H54 (cell line): Measurements from ENCODE around the gene RAB27A.
"Not testable (repeated sequence)": the region's sequence is repeated elsewhere in the genome, so short reads cannot be mapped to it uniquely, and the experiment has no call there.

Experiments used
- DNase-seq: peaks from one replicate; pipeline ENCODE4 v3.0.0; 2011; ENCODE audit warnings: low spot score, mixed read lengths; ENCODE audit not compliant: insufficient read length
- FAIRE-seq: peaks from 3 replicates; lab custom pipeline; 2011; peaks lifted over from hg19 to GRCh38; lab: Jason Lieb, UNC
- POLR2A ChIP-seq: IDR thresholded peaks from 2 replicates; pipeline ENCODE4 v1.6.1; 2011; ENCODE audit warnings: low read depth, mild to moderate bottlenecking, low read length

RAB27A gene

DNA sequence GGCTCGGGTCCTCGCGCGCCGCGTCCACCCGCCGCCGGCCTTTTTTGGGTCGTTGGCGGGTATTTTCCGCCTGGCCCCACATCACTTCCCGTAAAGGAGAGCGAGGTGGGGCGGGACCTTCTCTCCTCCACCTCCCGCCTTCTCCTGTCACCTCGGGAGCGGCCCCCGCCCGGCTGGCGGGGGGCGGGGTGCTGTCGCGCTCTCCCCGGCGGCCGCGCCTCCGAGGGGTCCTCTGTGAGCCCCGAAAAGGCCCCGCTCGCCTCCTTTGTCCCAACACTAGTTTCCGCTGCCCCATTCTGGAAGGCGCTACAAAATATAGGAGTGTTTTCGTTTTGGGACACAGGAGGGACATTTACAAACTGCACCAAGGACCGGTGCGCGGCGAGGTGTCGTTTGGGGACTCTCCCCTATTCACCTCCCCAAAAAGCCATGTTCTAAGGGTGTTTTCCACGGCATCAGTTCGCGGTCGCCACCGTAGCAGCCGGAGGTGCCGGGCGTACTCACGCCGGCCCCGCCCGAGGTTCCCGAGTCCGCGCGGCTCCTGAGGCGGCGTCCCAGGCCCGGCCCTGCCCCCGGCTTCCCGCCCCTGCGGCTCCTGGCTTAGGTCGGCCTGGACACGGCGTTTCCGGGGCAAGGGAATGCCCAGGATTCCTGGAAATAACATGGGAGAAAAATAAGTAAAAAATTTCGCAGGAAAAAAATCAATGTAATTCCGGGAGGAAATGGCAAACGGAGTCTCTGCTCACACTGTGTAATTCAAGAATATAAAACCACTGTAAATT lies at the start of gene RAB27A:
Gene RAB27A, minus strand, starts transcription at position 68 of the 782 bp plus-strand sequence. CDS start 54,879 bp downstream, outside the sequence.
- peak; percentile 57 for DNase-seq
- peak; percentile 32; the same call in 1 of the 2 replicates for TF ChIP-seq POLR2A
- FAIRE-seq = no peak

DNA sequence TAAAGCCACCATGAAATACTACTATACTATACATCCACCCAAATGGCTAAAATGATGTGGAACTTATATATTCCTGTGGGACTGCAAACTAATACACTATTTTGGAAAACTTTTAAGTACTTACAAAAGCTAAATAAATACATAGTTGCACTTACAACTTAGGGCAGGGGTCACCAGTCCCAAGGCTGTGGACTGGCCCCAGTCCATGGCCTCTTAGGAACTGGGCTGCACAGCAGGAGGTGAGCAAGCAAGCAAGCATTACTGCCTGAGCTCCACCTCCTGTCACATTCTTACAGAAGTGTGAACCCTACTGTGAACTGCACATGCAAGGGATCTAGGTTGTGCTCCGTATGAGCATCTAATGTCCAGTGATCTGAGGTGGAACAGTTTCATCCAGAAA lies 47.5 kb upstream of the RAB27A start:
- TF ChIP-seq POLR2A = no peak
- DNase-seq (no peak), FAIRE-seq (no peak)

DNA sequence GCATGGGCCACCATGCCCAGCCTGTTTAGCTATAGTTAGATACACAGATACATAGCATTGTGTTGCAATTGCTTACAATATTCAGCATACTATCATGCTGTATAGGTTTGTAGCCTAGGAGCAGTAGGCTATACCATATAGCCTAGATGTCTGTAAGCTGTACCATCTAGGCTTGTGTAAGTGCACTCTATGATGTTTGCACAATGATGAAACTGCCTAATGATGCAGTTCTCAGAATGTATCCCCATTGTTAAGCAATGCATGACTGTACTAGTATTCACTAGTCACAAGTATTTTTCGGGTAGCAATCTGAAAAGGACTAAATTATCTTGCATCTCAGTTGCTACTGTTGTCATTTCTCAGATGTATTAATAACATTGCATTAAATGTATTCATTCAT lies 45.4 kb upstream of the RAB27A start:
- DNase-seq (no peak), FAIRE-seq (no peak)
- TF ChIP-seq POLR2A = no peak

DNA sequence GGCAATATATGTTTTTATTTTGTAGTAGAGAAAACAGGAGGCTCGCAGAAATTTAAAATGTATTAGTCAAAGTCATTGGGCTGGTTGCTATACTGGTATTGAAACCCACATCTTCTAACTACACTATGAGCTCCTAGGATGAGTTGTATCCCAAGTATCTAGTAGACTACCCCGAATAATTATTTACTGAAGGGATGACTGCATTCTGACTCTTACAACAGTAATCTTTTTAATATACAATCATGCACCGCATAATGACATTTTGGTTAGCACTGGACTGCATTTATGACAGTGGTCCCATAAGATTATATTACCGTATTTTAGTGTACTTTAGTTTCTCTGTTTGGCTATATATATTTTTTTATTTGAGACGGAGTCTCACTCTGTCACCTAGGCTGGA lies 44.8 kb upstream of the RAB27A start:
- no peak for TF ChIP-seq POLR2A
- FAIRE-seq (no peak), DNase-seq (no peak)

DNA sequence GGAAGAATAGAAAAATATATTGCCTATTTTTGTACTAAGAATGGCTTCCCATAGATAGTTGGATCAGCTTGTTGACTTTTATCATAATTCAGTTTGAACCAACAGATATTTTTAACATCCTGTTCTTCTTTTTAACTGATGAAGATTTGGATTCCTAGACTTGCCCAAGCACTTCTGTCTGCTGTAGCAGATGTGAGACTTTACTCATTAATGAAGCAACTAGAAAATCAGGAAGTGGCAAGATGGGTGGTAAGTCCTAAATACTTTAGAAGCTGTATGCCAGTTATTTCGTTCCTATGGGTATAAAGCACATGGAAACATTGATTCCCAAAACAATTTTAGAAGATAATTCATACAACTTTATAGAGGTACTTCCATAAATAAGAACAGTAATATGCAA lies 37.8 kb upstream of the RAB27A start:
- DNase-seq (no peak), FAIRE-seq (no peak)
- no peak for TF ChIP-seq POLR2A

DNA sequence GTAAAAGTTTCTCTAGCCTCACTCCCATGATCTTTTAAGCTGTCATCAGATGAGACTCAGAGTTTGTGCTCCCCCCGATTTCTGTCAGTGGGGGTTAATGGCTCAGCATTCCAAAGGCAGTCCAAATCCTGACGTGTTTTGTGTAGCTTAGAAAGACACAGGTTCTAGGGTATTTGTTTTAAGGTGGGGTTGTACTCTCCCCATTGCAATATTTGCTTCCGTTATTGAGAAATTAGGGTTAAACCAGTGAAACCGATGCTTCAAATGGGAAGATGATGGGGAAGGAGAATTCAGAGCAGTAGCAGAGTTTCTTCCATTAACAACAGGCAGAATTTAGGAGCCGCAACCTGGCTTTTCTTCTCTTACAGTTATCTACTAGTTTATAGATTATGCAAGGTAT lies 32.9 kb upstream of the RAB27A start:
- TF ChIP-seq POLR2A = no peak
- DNase-seq (no peak), FAIRE-seq (no peak)

DNA sequence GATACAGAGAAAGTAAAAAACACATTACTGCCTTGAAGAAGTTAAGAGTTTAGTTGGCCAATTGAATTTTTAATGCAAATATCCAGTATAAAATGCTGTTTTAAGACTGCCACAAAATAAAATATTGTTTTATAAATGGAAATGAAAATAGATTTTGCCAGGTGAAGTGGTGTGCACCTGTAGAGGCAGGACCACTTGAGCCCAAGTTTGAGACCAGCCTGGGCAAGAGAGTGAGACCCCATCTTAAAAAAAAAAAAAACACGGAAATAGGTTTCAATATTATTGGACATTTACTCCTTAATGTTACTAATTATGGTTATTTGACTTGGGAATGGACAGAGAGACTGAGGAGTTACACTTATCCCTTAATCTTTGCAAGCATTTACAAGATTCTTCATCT lies 31.4 kb upstream of the RAB27A start:
- DNase-seq = no peak
- FAIRE-seq = no peak
- TF ChIP-seq POLR2A = no peak

DNA sequence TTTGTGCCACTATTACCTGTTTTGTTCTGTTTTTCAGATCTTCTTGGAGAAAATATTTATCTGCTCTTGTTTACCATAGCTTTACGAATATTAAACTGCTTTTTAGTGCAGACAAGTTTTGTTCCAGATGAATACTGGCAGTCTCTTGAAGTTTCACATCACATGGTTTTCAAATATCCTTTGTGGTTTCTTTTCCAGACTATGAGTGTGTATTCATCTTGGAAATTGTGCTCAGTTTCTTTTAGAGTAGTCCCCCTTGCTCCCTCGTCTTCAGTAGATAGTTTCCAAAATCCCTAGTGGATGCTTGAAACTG lies 30.6 kb upstream of the RAB27A start:
- no peak for DNase-seq
- TF ChIP-seq POLR2A = no peak
- no peak for FAIRE-seq

DNA sequence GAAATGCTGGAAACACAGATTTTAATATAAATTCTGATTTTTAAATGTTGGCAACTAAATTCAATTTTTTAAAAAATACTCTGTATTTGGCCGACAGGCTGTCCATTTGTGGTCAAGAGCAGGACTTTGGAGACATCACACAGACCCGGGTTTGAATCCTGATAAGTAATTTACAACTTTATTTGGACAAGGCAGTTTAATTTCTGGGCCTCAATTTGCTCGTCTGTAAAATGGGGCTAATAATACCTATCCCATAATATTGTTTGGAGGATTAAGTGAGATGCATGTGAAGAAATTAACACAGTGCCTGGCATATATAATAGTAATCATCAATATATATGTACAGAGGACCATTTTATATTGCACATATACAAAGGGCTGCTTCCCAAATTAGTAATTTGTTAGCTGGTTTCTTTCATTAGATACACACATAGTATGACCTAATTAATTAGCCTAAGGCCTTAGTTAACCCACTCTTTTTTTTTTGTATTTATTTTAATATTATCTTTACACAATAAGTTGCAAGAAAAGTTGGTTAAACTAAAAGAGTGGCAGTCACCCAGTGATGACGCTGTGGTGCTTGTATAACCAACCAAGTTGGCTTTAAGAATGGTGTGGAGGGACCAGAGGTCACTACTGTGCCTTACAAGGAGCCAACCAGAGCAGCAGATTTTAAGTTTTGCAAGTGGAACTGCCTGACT lies 30.1 kb upstream of the RAB27A start:
- FAIRE-seq = no peak
- TF ChIP-seq POLR2A = no peak
- no peak for DNase-seq

DNA sequence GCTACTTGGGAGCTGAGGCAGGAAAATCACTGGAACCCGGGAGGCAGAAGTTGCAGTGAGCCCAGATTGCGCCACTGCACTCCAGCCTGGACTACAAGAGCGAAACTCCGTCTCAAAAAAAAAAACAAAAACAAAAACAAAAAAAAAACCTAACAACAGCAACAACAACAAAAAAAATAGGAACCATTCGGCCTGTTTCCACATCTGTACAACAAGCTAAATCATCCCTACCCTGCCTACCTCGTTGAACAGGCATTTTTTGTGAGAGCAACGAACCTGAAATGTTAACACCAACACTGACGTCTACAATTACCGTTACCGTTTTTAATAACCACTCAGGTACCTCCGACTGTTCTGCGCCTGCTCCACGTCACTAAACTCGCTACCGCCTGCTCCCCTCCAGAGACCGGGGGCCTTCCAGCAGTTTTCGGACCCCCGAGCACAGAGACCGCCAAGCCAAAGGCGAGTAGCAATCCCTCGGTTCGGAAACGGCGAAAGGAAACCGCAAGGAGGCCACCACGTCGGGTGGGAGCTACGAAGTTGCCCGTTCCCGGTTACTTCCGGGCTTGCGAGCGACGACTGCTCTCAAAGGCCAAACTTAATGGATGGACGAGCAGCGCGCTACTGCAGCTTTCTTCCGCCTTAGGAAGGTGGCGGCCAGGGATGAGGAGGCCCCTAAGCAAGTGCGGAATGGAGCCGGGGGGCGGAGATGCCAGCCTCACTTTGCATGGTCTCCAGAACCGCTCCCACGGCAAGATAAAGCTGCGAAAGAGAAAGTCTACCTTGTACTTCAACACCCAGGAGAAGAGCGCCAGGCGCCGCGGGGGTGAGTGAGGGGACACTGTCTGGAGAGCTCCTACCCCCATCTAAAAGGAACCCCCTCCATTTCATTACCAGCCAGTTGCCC lies 29.2 kb upstream of the RAB27A start, which contains the start of the genes PIGB and PIGBOS1:
Gene PIGB, plus strand, starts transcription at position 635 of the 907 bp plus-strand sequence. Its CDS starts 29 bp downstream, at position 664.
Gene PIGBOS1, minus strand, starts transcription at position 536 of the 907 bp plus-strand sequence. CDS start 1,331 bp downstream, outside the sequence.
- DNase-seq (peak; percentile 57), FAIRE-seq (no peak)
- TF ChIP-seq POLR2A = peak; percentile 62; the same call in 1 of the 2 replicates

DNA sequence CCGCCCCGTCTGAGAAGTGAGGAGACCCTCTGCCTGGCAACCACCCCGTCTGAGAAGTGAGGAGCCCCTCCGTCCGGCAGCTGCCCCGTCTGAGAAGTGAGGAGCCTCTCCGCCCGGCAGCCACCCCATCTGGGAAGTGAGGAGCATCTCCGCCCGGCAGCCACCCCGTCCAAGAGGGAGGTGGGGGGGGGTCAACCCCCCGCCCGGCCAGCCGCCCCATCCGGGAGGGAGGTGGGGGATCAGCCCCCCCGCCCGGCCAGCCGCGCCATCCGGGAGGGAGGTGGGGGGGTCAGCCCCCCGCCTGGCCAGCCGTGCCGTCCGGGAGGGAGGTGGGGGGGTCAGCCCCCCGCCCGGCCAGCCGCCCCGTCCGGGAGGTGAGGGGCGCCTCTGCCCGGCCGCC lies 13.2 kb upstream of the RAB27A start:
- not testable (repeated sequence) for DNase-seq, FAIRE-seq

DNA sequence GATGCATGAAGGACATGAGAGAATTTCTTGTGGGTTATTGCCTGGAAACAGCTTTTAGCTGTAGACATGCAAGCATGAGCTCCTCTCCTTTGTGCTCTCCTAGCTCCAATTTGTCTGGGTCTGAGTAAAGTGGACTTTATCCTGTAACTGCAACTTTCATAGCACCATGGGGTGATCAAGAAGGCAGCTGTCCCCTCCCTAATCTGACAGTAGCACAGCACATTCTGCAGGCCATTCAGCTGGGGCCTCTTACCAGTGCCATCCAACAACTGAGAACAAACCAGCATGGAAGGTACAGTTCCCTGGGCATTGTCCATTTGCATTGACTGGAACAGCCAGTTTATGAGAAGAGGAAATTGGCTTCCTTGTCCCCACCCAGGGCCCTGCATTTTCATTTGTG lies 7.7 kb upstream of the RAB27A start:
- DNase-seq (no peak), FAIRE-seq (no peak)
- no peak for TF ChIP-seq POLR2A

DNA sequence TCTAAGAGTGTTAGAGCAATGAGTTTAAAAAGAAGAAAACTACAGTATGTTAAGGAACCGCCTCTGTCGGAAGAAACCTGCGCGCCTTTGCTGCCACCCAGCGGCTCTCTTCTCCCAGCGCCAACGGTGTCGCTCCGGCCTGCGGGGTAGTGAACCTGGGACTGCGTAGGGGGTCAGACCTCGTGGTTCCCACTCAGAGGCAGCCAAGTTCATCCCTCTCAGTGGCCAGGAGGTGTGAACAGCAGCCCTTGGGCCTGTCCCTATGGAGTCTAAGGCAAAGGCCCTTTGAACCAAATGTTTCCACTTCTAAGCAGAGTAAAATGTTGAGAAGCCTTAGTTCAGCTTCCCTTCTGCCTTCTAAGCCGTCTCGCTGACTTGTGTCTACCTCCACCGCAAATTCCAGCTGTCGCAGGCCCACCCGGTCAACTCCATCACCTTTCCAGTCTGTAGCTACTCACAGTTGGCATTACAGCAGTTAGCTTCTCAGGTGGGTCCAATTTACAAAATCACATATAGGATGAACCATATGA lies 980 bp upstream of the RAB27A start:
- DNase-seq (peak; percentile 57), FAIRE-seq (no peak)
- no peak for TF ChIP-seq POLR2A
